SK-N-SH treated with all-trans-retinoic acid at 6 μM for 48 hours (cell line): ENCODE data around the gene CNEP1R1.

Experiments used
- ATAC-seq: fragments of 200-7000 bp; cut with Tn5 transposase; 3 replicates; pipeline ENCODE4 v1.9.1; 2020; ENCODE audit warnings: mild to moderate bottlenecking, moderate library complexity
- ARNTL ChIP-seq: fragments of 450-650 bp; formaldehyde crosslinking; IDR thresholded peaks from 2 replicates; pipeline ENCODE4 v1.5.0; 2020; ENCODE audit warnings: low read depth, mild to moderate bottlenecking, moderate library complexity, borderline replicate concordance
- BACH2 ChIP-seq: fragments of 250-450 bp; sonication (Bioruptor Pico); IDR thresholded peaks from 2 replicates; pipeline ENCODE4 v1.9.0; 2021; ENCODE audit warnings: mild to moderate bottlenecking, borderline replicate concordance
- CREB5 ChIP-seq: fragments of 250-450 bp; sonication (Bioruptor Pico); IDR thresholded peaks from 2 replicates; pipeline ENCODE4 v1.5.1; 2020; ENCODE audit warnings: low read depth, mild to moderate bottlenecking, moderate library complexity
- CSRNP3 ChIP-seq: fragments of 250-450 bp; sonication (Bioruptor Pico); IDR thresholded peaks from 2 replicates; pipeline ENCODE4 v1.5.1; 2021; ENCODE audit warnings: mild to moderate bottlenecking, moderate library complexity
- ESRRG ChIP-seq: fragments of 250-450 bp; sonication (Bioruptor Pico); IDR thresholded peaks from 2 replicates; pipeline ENCODE4 v1.6.1; 2021; ENCODE audit warnings: mild to moderate bottlenecking
- GLIS3 ChIP-seq: fragments of 250-450 bp; sonication (Bioruptor Pico); IDR thresholded peaks from 2 replicates; pipeline ENCODE4 v1.5.0; 2020; ENCODE audit warnings: mild to moderate bottlenecking, moderate library complexity
- ISL1 ChIP-seq: fragments of 250-450 bp; sonication (Bioruptor Pico); IDR thresholded peaks from 2 replicates; pipeline ENCODE4 v2.1.2; 2022; ENCODE audit warnings: mild to moderate bottlenecking, moderate library complexity
- OSR1 ChIP-seq: fragments of 250-450 bp; sonication (Bioruptor Pico); IDR thresholded peaks from 2 replicates; pipeline ENCODE4 v1.8.0; 2022; ENCODE audit warnings: moderate library complexity, mild to moderate bottlenecking, inconsistent platforms
- PATZ1 ChIP-seq: fragments of 250-450 bp; sonication (Bioruptor Pico); IDR thresholded peaks from 2 replicates; pipeline ENCODE4 v1.8.0; 2020; ENCODE audit warnings: mild to moderate bottlenecking, moderate library complexity, borderline replicate concordance
- POU6F1 ChIP-seq: fragments of 250-450 bp; sonication (Bioruptor Pico); IDR thresholded peaks from 2 replicates; pipeline ENCODE4 v1.8.0; 2021; ENCODE audit warnings: low read depth, mild to moderate bottlenecking, moderate library complexity, borderline replicate concordance
- PPARA ChIP-seq: fragments of 250-450 bp; sonication (Bioruptor Pico); IDR thresholded peaks from 2 replicates; pipeline ENCODE4 v1.5.0; 2020; ENCODE audit warnings: mild to moderate bottlenecking, borderline replicate concordance
- RARB ChIP-seq: fragments of 250-450 bp; sonication (Bioruptor Pico); IDR thresholded peaks from 2 replicates; pipeline ENCODE4 v1.8.0; 2021; ENCODE audit warnings: mild to moderate bottlenecking, moderate library complexity
- SNAI2 ChIP-seq: fragments of 250-450 bp; sonication (Bioruptor Pico); IDR thresholded peaks from 2 replicates; pipeline ENCODE4 v1.5.0; 2020; ENCODE audit warnings: mild to moderate bottlenecking, moderate library complexity
- TCF4 ChIP-seq: fragments of 250-450 bp; sonication (Bioruptor Pico); IDR thresholded peaks from 2 replicates; pipeline ENCODE4 v1.8.0; 2021; ENCODE audit warnings: mild to moderate bottlenecking, moderate library complexity, borderline replicate concordance
- TOX ChIP-seq: fragments of 250-450 bp; sonication (Bioruptor Pico); IDR thresholded peaks from 2 replicates; pipeline ENCODE4 v1.8.0; 2021; ENCODE audit warnings: mild to moderate bottlenecking, moderate library complexity, borderline replicate concordance
- TSHZ2 ChIP-seq: fragments of 250-450 bp; sonication (Bioruptor Pico); IDR thresholded peaks from 2 replicates; pipeline ENCODE4 v1.5.0; 2020; ENCODE audit warnings: mild to moderate bottlenecking, moderate library complexity
- ZC3H10 ChIP-seq: fragments of 250-450 bp; sonication (Bioruptor Pico); IDR thresholded peaks from 2 replicates; pipeline ENCODE4 v1.5.1; 2021; ENCODE audit warnings: mild to moderate bottlenecking, moderate library complexity
- ZFP30 ChIP-seq: fragments of 450-650 bp; formaldehyde crosslinking; IDR thresholded peaks from 2 replicates; pipeline ENCODE4 v1.5.0; 2022; ENCODE audit warnings: mild to moderate bottlenecking, moderate library complexity
- ZNF565 ChIP-seq: fragments of 450-650 bp; formaldehyde crosslinking; conservative IDR thresholded peaks from 2 replicates; pipeline ENCODE4 v1.5.0; 2020; ENCODE audit warnings: low read depth, mild to moderate bottlenecking, moderate library complexity
- ZNF70 ChIP-seq: fragments of 450-650 bp; formaldehyde crosslinking; IDR thresholded peaks from 2 replicates; pipeline ENCODE4 v1.5.0; 2020; ENCODE audit warnings: mild to moderate bottlenecking, moderate library complexity
- ZNF8 ChIP-seq: fragments of 450-650 bp; formaldehyde crosslinking; IDR thresholded peaks from 2 replicates; pipeline ENCODE4 v1.5.0; 2020; ENCODE audit warnings: mild to moderate bottlenecking, moderate library complexity

Gene CNEP1R1

GRCh38 chr16:50035468-50035992 is 10.5 kb downstream of the CNEP1R1 start:
- ATAC-seq: no peak
- TF ChIP-seq ESRRG: no peak
- no peak for TF ChIP-seq SNAI2 (CRISPR knock-in tag)
- no peak for TF ChIP-seq GLIS3 (CRISPR knock-in tag)
- no peak for TF ChIP-seq TSHZ2 (CRISPR knock-in tag)
- no peak for TF ChIP-seq TOX (CRISPR knock-in tag)
- no peak for TF ChIP-seq ISL1 (CRISPR knock-in tag)
- TF ChIP-seq ZNF70 (CRISPR knock-in tag): no peak
- no peak for TF ChIP-seq BACH2
- no peak for TF ChIP-seq TCF4
- TF ChIP-seq PPARA: no peak

GRCh38 chr16:50036426-50036825 is 11.4 kb downstream of the CNEP1R1 start:
- ATAC-seq: no peak
- TF ChIP-seq RARB (no peak), ARNTL (no peak), CSRNP3 (CRISPR knock-in tag) (no peak), ZNF565 (CRISPR knock-in tag) (no peak), OSR1 (no peak), TOX (CRISPR knock-in tag) (no peak), CREB5 (CRISPR knock-in tag) (no peak), TSHZ2 (CRISPR knock-in tag) (no peak)

GRCh38 chr16:50037662-50038220 is 12.7 kb downstream of the CNEP1R1 start:
- TF ChIP-seq TSHZ2 (CRISPR knock-in tag) (no peak), POU6F1 (no peak), BACH2 (no peak), PATZ1 (CRISPR knock-in tag) (no peak), CREB5 (CRISPR knock-in tag) (no peak), TOX (CRISPR knock-in tag) (no peak), ZNF8 (CRISPR knock-in tag) (no peak), ZC3H10 (CRISPR knock-in tag) (no peak), ZNF70 (CRISPR knock-in tag) (no peak), TCF4 (no peak), ZFP30 (CRISPR knock-in tag) (no peak), SNAI2 (CRISPR knock-in tag) (no peak)
- no peak for ATAC-seq
